ENCODE measurements around the gene ALDH1A1. TPM values are rescaled to one million over a fixed set of nuclear protein-coding genes. Genes with fewer than 3 reads are reported as not detected.

ALDH1A1 gene
- total RNA-seq, 1 experiment from 2014 or later: not detected

- no peak for DNase-seq (ENCODE audit: low read depth)
Measured at GRCh38 chr9:72917892-72918509, 34.9 kb downstream of the ALDH1A1 start.

GRCh38 chr9:72915659-72916058, 37.2 kb downstream of the ALDH1A1 start:
- no peak for DNase-seq (ENCODE audit: low read depth)

GRCh38 chr9:72914750-72915149, 38.1 kb downstream of the ALDH1A1 start:
- DNase-seq (ENCODE audit: low read depth): no peak

DNA sequence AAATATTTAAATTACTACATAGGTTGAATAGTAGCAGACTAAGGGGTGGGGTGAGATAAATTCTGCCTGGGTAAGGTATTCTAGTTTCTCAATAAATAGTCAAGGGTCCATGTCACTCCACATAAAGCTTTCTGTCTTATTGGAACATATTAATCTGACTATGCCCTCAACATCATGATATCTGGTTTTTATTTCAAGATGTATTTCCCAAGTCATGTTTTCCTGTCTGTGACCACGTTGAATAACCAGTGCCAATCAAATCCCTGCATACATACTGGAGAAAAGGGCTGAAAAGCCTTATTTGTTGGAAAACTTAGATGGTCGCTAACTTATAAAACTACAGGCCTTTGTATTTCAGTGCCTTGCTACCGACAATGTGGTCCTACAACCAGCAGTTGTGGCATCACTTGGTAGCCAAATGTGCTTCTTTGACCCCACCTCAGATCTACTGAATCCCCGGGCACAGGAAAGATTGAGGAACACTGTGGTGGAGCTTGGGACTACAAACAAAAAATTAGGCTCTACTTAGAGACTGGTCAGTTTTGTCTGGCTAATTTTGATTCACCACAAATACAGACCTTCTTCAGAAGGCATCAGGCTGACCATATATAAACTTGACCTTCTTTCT, 39.4 kb downstream of the ALDH1A1 start:
- DNase-seq (ENCODE audit: low read depth): no peak

GRCh38 chr9:72912476-72913381, 40.1 kb downstream of the ALDH1A1 start:
- no peak for DNase-seq (ENCODE audit: low read depth)

DNA sequence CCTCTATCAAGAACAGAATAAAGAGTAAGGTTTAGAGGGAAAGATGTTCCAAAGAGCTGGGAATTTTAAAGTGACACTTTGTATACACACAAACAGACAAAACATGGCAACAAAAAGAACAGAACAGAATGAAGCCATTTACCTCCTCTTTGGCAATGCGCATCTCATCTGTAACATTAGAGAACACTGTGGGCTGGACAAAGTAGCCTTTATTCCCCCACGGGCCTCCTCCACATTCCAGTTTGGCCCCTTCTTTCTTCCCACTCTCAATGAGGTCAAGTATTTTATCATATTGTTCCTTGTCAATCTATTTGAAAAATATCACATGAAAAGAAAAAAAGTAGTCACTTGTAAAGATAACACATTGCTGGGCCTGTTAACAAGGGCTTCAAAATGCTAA, 41.0 kb downstream of the ALDH1A1 start:
- no peak for DNase-seq (ENCODE audit: low read depth)

- no peak for DNase-seq (ENCODE audit: low read depth)
Measured at GRCh38 chr9:72911247-72911775, 41.5 kb downstream of the ALDH1A1 start.

GRCh38 chr9:72909428-72909827, 43.4 kb downstream of the ALDH1A1 start:
- DNase-seq (ENCODE audit: low read depth): no peak

DNA sequence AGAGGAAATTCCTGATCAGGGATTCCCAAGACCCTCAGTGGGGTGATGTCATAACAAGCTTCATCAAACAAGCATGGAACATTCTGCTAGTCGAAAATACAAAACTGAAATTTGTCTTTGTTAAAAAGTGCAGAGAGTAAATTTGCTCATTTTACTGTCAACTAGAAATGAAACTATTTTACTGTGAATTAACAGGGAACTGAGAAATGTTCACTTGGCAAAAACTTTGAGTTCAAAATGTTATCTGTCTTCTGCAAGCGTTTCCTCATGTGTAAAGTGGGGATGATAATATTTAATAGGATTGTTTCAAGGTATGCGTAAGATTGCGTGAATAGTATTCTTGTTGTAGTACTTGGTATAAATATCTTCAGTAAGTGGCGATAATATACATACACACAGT, 45.4 kb downstream of the ALDH1A1 start:
- DNase-seq (ENCODE audit: low read depth): no peak

GRCh38 chr9:72906810-72907209, 46.0 kb downstream of the ALDH1A1 start:
- DNase-seq (ENCODE audit: low read depth): no peak

DNA sequence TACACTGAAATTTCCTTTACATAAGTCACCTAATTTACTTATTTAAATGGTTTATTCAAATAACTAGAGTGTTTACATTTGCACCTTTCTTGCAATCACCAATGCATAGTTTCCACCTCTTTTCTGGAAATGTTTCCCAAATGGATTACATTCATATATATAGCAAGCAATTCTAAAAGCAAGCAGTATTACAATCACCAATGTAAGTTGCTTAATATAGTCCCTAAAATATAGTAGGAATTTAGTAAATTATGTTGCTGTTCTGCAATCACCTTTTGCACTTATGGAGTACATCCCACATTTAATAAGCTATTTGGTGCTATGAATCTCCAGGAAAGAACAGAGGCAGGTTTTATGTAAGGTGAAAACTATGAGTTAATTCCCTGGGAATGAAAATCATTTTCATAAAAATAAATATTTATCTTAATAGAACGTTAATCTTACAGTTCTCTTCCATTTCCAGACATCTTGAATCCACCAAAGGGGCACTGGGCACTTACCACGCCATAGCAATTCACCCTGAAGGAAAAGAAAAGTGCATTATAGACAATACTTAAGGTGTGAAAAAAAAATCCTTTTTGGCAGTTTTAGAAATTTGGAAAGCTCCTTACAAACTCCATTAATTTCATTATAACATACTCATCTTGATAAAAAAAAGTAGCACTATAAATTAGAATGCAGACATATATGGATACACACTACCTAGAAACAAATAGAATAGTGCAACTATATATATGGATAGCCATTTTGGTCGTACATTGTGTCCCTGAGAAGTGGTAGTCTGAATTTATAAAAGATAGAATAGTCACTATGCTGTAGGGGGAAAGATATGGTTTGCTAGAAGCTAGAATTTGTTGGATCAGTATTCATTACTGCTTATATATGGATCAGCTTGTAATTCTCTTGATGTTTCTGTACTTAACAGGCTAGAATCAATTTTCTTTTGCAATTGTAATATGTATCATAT, 47.1 kb downstream of the ALDH1A1 start:
- no peak for DNase-seq (ENCODE audit: low read depth)

DNA sequence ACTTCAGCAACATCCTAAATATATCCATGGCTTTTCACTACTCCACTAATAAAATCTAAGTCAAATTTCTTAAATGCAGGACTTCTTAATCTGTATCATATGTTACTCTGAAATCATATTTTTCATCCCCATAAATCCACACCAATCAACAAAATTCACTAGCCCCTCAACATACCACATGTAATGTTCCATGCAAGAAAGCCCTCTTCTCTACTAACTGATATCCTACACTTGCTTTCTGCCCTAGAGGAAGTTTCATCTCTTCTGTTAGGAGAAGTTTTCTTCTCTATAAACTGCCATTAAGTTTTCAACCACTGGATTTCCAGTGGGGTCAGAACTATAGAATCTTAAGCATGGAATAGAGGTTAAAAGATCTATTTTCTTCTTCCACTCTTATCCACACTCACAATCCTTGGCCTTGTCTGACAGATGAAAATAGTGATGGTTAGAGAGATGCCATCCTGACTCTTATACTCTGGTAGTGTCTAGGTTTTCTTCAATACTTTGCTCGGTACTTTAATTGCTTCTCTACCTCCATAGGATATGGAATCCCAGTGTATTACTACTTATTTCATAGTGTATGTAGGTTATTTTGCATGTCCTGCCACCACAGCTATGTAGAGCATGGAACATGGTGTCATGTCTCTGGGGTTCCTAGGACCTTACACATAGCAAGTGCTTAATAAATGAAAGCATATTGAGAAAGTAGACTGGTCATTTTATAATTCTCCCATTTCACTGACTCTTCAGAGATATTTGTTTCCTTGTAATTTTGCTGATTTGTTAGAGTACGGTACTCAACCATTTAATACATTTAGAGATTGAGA, 48.4 kb downstream of the ALDH1A1 start:
- DNase-seq (ENCODE audit: low read depth): no peak

- no peak for DNase-seq (ENCODE audit: low read depth)
Measured at GRCh38 chr9:72903103-72903502, 49.8 kb downstream of the ALDH1A1 start.

DNA sequence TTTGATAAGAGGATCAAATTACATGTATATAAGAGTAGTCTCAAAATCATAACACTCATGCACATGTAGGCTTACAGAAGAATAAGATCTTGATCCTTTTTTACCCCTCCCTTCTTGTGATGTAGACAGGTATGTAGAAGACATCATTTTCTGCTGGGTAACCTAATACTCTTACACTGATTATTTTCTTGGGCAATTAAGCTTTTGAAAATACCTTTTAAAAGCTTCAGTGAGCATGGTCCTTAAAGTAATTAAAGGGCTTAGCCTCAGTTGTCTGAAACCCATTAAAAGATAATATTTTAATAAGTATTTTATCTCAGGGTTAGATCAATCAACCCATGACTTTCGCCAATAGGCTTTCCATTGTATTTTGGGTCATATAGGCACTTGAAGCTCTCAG, 50.6 kb downstream of the ALDH1A1 start:
- DNase-seq (ENCODE audit: low read depth): no peak

- no peak for DNase-seq (ENCODE audit: low read depth)
Measured at GRCh38 chr9:72899734-72900477, 52.9 kb downstream of the ALDH1A1 start.

GRCh38 chr9:72898784-72899733, 53.8 kb downstream of the ALDH1A1 start:
- no peak for DNase-seq (ENCODE audit: low read depth)

DNA sequence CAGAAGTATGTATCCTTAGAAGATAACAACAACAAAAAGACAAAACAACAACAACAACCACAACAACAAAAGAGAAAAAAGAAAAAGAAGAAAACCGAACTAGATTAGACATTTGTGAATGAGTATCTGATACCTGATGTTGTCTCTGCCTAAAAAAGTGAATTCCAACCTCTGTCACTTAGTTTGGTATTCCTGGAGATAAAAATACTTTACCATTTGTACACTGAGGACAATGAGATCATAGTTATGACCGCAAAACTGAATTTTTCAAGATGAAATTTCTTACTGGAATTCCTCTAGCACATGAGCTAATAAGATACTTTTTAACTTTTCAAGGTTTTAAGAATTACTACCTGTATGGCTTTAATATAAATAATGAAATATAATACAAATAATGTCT, 54.5 kb downstream of the ALDH1A1 start:
- DNase-seq (ENCODE audit: low read depth): no peak

DNA sequence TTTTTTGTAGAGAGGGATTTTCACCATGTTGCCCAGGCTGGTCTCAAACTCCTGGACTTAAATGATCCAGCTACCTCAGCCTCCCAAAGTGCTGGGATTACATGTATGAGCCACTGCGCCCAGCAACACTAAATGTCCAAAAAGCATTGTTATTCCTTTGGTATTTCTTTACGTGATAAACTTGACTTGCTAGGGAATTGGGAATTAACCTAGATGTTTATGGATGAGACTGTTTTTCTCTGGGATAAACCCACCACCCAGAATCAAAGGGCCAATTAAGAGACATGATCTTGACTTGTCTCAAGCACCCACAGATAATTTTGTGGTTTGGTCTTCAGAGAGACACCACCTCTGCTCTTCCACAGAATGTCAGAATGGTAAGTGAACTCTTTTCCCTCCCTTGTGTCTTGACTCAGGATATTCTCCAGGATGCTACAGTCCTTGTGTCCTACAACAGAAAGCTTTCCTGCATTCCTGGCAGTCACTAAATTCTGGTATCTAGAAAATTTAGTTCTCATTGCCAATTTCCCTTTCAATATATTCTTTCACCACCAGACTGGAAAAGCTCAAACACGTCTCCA, 55.7 kb downstream of the ALDH1A1 start:
- no peak for DNase-seq (ENCODE audit: low read depth)

Measured in RPMI7951 (cell line).